ENCODE data around the gene PPP1R27. TPM values are rescaled to one million over a fixed set of nuclear protein-coding genes. Genes with fewer than 3 reads are reported as not detected.
"Not testable (repeated sequence)": the region's sequence is repeated elsewhere in the genome, so short reads cannot be mapped to it uniquely, and the experiment has no call there.

Gene PPP1R27
- total RNA-seq, 1 donor from 2014 or later: not detected

DNA sequence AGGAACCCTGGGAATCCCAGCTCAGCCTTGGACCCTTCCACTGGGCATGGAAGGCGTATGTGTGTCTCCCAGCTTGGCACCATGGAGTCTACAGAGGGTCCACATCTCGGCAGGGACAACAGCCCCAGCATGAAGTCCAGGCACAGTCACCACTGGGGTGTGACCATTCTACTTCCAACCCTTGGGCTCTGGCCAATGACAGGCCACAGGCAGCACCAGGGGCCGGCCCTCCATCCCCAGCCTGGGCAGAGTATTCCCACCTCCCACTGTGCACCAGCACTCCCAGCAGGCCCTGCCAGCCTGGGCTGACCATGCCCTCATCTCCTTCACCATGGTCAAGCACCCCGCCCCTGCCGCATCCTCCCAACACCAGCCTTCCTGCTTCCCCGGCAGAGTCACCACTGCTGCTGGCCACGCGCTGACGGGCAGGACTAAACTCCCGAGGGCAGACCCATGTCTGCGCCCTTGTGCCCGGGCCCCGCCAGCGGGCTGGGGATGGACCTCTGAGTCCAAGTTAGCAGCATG is 9.5 kb upstream of the PPP1R27 start:
- ATAC-seq (ENCODE audit: poor library complexity) (no peak), DNase-seq (no peak)
- intact Hi-C loops (cut with DNase I): no loop called here

DNA sequence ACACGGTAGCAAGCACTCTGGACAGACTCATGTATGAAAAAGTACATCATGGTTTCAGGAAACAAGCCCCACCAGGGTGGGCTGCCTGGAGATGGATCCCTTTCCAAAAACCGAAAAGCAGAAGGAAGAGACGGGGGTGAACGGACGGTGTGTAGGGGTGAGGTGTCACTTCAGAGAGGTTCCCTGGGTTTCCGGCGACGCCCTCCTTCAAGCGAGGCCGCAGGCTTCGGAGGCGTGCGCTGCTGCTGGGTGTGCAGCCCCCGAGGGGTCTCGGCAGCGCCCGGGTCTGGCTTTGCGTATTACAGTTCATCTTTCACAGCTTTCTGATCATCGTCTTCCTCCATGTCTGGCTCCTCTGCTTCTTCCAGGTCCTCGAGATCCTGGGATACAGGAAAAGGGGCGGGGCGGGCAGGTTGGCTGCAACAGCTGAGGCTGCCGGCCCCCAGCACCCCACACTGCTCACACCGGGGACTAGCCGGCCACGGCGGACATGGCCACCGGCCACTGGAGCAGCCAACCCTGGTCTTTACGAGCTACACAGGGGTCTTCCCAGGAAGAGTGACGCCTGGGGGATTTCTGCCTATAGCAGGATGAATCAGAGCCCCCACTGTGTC is 9.0 kb upstream of the PPP1R27 start:
- ATAC-seq (ENCODE audit: poor library complexity) (no peak), DNase-seq (no peak)
- intact Hi-C loops (cut with DNase I): no loop called here

DNA sequence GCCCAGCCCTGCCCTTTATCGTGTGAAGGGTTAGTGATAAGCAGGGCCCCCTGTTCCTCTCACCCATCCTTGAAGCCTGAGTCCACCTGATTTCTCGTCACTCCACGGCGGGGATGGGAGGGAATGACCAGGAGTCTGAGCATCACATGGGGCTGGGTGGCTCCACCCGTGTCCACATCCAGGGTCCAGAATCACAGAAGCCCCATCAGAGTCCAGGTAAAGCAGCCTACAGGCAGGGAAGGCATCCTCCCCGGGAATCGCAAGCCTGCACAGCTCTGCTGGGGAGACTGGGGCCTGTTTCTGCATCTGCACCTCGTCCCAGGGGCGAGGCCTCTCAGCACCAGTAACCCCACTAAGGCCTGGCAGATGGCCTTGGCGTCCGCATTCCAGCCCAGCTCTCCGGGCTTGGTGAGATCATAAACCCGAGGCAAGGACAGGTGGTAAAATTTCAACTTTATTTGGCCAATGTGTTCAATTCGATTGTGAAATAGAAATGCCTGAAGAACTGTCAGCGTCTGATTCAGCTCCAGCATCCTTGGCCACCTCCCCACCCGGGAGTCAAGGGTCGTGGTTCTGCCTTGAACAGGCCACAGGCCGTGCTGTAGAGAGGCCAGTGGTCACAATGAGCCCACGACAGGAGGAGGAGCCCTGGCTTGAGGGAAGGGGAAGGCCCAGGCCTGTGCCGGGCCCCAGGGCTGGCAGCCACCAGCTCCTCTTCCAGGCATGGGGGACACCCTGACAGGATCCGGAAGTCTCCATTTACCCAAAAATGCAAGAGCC is 8.1 kb upstream of the PPP1R27 start:
- DNase-seq: no peak
- intact Hi-C loops (cut with DNase I): no loop called here
- ATAC-seq (ENCODE audit: poor library complexity): no peak

DNA sequence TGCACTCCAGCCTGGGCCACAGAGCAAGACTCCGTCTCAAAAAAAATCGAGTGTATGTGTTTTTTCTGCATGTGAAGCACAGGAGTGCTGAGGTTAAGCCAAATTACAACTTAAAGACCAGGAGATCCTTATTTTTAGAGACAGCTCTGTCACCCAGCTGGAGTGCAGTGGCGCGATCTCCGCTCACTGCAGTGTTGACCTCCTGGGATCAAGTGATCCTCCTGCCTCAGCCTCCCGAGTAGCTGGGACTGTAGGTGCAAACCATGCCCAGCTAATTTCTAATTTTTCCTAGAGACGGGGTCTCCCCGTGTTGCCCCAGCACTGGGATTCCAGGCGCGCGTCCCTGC is 7.5 kb upstream of the PPP1R27 start:
- DNase-seq (no peak), ATAC-seq (ENCODE audit: poor library complexity) (no peak)
- intact Hi-C loops (cut with DNase I): no loop called here

DNA sequence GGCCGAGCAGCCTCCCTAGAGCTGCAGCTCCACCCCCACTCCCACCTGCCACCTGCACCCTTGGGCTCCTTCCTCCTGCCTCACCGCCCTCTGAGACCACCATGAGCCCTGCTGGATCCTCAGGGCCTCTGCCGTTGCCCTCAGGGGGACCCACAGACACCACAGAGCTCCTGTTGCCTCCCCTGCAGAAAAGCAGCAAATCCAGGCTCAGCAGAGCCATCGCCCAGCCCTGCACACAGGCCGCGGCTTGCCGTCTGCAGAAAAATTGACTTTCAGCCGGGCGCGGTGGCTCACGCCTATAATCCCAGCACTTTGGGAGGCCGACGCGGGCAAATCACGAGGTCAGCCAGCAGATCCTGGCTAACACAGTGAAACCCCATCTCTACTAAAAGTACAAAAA is 7.0 kb upstream of the PPP1R27 start:
- ATAC-seq (ENCODE audit: poor library complexity): no peak
- intact Hi-C loops (cut with DNase I): no loop called here

DNA sequence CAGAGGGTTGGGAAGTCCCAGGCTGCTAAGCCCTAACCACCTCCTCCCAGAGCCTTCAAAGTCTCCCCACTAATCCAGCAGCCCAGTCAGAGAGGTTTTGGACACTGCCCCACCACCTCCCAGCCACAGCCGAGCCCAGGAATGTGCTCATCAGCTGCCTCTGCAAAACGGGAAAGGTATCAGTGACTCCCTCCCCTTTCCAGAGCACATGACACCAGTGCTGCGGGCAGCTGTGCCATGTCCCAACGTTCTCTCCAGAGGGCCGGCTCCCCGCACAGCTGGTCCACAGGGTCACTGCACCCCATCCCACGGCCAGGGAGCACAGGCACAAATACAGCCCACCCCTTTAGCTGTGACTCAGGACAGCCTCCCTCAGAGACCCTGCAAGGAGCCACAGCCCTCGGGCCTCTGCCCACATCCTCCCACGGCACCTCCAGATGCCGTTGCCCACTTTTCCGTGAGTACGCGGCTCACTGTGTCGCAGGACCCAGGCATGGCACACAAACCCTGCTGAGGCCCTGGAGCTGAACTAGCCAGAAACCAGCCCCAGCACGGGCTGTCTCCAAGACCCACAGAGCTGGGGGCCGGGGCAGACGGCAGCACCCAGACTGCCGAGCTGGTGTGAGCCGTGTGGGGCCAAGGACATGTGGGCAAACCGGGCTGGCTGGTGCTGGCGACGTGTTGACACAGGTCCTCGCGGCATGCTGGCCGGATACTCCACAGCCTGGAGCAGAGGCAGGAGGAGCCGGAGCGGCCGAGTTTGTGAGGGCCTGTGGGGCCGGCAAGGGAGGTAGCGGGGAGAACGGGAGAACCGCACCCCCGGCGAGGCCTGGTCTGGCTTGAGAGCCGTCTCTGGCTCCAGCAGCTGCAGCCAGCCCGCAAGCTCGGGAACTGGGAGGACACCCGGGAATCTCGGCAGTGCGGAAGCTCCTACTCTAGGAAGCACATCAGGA is 6.3 kb upstream of the PPP1R27 start:
- DNase-seq (peak; percentile 58), ATAC-seq (ENCODE audit: poor library complexity) (peak; percentile 84)
- intact Hi-C loops (cut with DNase I): no loop called here

More for the DNA sequence above, 7.0 kb upstream of the PPP1R27 start:
- DNase-seq: no peak

DNA sequence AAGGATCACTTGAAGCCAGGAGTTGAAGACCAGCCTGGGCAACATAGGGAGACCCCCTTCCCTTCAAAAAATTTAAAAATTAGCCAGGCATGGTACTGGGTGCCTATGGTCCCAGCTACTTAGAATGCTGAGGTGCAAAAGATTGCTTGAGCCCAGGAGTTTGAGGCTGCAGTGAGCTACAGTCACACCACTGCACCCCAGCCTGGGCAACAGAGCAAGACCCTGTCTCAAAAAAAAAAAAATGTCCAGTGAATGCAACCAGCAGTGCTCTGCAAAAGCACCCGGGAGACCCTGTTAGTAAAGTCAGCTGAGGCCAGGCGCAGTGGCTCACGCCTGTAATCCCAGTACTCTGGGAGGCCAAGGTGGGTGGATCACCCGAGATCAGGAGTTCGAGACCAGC is 5.2 kb upstream of the PPP1R27 start:
- intact Hi-C loops (cut with DNase I); ATAC-seq (ENCODE audit: poor library complexity); DNase-seq: not testable (repeated sequence)

DNA sequence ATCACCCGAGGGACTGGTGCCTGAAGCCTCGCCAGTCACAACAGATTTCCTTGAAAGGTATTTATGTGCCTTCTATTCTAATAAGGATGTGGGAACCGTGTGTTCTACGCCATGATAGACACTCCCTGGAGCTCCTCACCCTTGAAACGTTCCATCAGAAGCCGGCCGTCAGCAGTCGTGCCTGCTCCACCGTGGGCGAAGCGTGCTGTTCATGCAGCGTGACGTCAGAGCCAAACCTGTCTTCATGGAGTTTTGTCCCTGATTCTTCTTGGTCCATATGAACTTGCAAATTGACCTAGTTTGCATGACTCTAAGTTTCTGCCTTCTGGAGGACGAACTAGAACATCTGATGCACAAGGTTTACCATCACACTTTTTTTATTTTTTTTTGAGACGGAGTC is 4.5 kb upstream of the PPP1R27 start:
- DNase-seq (no peak), ATAC-seq (ENCODE audit: poor library complexity) (no peak)
- intact Hi-C loops (cut with DNase I): no loop called here

DNA sequence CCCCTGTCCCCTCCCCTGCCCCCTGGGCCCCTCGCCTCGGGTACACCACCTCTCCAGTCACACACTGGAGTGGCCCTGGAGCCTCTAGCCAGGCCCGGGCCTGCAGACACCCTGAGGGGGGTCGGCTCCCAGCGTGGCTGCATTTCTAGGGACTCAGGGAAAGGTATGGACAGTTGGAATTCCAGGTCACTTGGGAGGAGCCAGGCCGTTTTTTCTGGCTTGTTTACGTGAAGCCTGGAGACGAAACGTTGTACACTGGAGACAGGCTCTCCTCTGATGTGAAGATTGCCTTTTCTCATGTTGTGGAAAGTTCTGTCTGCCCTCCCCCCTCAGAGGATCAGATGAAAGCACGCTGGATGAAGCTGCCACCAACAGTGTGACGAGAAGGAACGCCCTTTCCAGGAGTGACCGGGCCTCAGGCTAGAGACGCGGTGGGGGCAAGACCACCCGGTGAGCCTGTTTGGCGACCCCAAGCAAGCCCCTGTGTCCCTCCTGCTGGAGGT is 4.0 kb upstream of the PPP1R27 start:
- DNase-seq (no peak), ATAC-seq (ENCODE audit: poor library complexity) (no peak)
- intact Hi-C loops (cut with DNase I): no loop called here

DNA sequence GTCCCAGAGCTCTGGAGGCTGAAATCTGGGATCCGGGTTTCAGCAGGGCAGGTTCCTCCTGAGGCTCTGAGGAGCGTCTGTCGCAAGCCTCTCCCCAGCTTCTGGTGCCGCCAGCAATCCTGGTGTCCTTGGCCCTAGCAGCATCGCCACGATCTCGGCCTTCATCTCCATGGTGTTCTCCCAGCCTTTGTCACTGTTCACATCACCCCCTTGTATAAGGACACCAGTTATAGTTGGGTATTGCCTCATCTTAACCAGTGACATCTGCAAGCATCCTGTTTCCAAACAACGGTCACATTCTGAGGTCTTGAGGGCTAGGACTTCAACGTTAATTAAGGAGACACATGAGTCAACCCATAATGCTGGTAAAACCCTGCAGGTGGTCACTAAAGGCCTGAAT is 2.8 kb upstream of the PPP1R27 start:
- no peak for DNase-seq
- intact Hi-C loops (cut with DNase I): no loop called here
- ATAC-seq (ENCODE audit: poor library complexity): no peak

DNA sequence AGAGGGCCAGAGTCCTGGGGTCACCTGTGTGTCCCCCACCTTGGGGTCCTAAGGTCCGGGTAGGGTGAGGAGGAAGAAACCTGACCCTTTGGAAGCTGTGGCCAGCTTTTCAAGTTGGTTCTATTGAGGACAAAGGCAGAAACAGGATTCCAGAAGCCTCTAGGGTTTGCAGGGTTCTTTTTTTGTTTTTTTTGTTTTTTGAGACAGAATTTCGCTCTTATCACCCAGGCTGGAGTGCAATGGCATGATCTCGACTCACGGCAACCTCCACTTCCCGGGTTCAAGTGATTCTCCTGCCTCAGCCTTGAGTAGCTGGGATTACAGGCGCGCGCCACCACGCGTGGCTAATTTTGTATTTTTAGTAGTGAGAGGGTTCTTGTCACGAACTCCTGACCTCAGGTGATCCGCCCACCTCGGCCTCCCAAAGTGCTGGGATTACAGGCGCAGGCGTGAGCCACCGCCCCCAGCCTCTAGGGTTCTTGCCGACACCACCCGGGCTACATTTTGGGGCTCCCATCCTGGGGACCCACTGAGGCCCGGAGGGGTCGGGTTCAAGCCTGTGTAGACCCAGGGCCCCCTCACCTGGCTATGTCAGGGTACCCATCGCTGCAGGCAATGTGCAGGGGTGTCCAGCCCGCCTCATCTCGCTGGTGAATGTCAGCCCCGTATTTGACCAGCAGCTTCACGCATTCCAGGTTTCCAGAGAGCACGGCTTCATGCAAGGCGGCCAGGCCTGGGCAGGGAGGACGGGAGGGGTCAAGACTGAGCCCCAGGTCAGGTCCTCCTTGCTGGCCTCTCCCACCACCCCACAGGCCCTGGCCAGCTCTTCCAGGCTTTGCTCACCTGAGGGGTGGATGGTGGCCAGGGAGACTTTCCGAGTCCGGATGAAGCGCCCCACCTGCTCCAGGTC is 674 bp downstream of the PPP1R27 start:
- no peak for ATAC-seq (ENCODE audit: poor library complexity)
- intact Hi-C loops (cut with DNase I): no loop called here

DNA sequence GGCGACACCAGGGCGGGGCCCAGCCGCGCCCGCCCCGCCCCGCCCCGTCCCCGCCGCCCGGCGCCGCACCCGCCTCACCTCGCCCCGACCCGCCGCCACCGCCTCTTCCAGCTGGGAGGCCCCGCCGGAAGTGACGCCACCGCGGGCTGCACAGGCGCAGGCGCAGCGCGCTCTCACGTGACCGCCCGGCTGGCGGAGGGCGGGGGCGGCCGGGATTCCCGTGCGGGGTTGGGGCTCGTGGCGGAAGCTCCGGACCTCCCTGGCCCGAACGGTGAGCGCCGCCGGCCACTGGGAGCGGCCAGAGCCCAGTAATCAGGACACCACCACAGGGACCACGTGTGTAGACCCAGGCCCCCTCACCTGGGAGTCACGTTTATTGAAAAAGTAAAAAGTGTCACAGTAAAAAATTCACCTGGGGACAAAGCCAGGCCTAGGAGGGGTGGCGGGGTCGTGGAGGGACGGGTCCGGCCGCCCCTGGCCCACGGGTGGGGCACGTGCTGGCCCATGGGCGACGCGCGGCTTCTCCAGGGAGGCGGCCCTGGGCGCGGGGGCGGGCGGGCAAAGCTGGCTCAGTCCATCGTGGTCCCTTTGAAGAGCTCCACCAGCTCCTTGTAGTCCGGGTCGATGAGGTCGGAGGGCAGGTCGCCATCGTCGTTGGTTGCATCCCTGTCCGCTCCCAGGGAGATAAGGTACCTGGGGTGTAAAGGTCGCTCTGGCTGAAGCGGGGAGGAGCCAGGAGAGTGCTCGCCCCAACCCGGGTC is 1.5 kb downstream of the PPP1R27 start, which contains the start of gene MCRIP1:
Gene MCRIP1 (minus strand): TSS at position 132 of the 761 bp plus-strand sequence. CDS start 8,785 bp downstream, outside the sequence.
- peak; percentile 95 for ATAC-seq (ENCODE audit: poor library complexity)
- peak; percentile 98 for DNase-seq
- intact Hi-C loops (cut with DNase I): no loop called here

More for the DNA sequence above, 674 bp downstream of the PPP1R27 start:
- DNase-seq: no peak

DNA sequence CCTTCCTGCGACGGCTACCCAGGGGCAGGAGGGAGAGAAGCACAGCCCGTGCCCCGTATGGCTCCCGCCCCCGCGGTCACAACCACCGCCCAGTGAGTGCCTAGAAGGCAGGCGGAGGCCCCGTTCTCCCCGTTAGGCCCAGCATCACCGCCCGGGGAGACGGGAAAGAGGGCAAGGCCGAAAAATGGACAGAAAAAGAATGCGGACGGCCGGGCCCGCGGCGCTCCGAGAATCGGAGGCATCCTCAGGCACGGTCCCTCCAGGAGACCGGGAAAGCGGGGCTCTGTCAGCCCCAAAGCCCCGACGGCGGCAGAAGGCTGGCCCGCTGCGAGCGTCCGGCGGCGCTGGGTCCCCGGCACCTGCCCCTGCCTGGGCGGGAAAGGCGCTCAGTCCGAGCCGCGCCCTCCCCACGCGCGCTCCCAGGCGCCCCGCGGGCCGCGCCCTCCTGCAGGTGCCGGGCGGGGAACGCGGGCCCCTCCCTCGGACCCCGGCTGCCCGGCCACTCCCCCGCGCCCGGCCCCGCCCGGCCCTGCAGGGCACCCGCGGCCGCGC is 2.2 kb downstream of the PPP1R27 start:
- DNase-seq: no peak
- ATAC-seq (ENCODE audit: poor library complexity): peak; percentile 17
- intact Hi-C loops (cut with DNase I): no loop called here

DNA sequence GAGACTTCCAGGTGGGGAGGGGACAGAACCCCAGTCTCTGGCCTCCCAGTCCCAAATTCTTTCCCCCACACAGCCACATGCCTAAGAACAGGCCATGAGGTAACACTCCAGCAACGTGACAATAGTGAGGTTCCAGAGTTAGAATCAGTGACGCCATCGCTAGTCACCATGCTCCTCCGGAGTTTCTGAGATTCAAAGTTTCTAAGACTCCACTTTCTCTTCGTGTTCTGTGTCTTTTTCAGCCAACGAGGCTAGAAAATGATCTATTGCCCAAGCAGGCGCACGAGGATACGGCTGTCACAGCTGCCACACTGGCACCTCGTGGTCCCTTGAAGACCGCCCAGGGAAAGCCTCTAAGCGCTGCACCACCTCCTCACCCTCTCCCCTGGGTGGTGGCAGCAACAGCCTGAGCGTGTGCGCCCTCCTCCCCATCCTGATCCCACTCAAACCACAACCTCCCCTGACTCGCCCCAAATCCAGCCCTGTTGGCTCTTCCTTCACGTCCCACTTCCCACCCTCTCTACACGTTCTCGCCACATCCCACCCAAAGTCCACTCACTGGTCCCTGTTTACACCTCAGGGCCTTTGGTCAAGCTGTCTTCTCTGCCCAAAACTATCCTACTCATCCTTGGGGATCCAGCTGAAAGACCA is 2.8 kb downstream of the PPP1R27 start:
- DNase-seq: no peak
- peak; percentile 20 for ATAC-seq (ENCODE audit: poor library complexity)
- intact Hi-C loops (cut with DNase I): no loop called here

DNA sequence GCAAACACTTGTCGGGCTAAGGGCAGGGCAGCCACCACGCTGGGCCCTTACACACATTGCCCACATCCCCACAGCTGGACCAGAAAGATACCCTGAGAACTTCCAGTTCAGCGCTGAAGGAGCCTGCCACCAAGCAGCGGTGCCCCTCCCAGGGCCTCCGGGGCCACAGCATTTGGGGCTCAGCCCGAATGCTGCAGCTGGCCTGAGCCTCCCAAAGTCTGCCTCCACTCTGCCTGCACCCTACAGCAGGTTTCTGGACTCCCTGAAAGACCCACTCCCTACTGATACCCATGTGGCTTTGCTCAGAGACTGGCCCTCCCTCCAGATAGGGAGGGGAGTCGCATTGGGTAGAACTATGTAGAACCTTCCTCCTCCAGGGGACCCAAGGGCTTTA is 3.3 kb downstream of the PPP1R27 start:
- DNase-seq (no peak), ATAC-seq (ENCODE audit: poor library complexity) (no peak)
- intact Hi-C loops (cut with DNase I): no loop called here

DNA sequence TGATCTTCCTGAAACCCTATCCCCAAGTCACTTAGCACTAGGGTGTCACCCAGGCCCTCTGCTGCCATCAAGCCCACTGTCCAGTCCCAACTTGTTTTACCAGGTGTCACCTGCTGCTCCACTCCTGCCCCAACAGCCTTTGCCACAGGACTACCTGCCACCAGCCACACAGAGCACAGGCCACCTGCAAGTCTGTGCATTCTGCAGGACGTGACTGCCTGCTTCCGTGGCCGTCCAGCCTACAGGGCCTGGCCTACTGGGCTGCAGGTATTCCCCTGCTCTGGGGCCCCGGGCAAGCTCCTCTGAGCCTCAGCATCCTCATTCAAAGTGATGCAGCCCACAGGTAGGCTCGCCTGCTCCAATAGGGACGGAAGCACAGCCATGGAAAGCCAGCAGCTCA is 5.0 kb downstream of the PPP1R27 start:
- intact Hi-C loops (cut with DNase I): no loop called here
- no peak for ATAC-seq (ENCODE audit: poor library complexity)
- DNase-seq: no peak

DNA sequence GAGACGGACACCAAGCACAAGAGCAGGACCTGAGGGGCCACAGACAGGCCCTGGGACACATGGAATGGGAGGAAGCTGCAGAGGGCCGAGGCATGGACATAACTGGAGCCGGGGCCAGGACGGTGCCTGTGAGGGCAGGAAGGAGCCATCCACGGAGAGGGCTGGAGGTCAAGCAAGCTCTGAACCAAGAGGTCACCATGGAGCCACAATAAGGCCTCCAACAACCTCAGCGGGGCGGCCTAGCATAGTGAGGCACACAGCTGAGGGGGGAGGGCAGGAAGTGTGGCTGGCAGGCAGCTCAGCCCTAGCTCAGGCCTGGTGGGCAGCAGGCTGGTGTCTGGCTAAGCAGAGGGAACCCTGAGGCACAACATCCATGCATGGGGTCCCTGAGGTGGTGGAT is 6.2 kb downstream of the PPP1R27 start:
- DNase-seq (no peak), ATAC-seq (ENCODE audit: poor library complexity) (no peak)
- intact Hi-C loops (cut with DNase I): no loop called here

Data from Right ventricle myocardium superior (tissue), 1 donor.